GM19238 (cell line): ENCODE results near the gene SARM1.
"Not testable (repeated sequence)": the region's sequence is repeated elsewhere in the genome, so short reads cannot be mapped to it uniquely, and the experiment has no call there.

Experiments
- DNase-seq: peaks from one replicate; pipeline ENCODE4 v3.0.0; 2011; ENCODE audit warnings: low spot score; ENCODE audit not compliant: insufficient read length

SARM1 gene

DNA sequence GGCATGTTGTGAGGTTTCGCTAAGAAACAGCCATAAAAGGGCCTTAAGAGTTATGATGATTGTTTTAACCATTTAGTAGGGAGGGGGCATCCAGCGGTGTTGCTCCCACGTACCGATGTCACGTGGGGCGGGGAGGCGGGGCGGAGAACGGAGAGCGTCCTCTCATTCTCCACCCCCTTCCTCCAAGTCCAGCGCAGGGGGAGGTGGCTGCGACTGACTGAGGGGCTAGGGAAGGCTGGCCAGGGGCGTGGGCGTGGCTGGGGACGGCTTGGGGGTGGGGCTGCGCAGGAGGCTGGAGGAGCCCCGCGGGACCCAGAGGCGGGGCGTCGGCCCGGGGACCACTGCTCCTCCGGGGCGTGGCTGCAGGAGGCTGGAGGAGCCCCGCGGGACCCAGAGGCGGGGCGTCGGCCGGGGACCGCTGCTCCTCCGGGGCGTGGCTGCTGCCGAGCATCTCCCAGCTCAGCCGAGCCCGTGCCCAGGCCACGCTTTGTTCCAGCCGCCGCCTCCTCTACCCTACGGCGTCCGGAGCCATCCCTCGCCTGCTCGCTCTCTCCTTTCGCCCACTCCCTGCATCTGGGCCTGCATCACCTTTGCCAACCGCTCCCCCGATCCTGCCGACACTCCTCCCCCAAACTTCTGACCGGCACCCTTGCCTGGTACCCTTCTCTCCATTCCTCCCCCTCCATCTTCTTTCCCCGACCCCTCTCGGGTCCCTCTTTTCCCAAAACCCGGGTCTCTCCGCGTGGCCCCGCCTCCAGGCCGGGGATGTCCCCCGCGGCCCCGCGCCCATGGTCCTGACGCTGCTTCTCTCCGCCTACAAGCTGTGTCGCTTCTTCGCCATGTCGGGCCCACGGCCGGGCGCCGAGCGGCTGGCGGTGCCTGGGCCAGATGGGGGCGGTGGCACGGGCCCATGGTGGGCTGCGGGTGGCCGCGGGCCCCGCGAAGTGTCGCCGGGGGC, at the start of gene SARM1:
TSS of gene SARM1 (plus strand) at position 450 of the 958 bp plus-strand sequence. CDS start at position 789, 339 bp downstream.
- DNase-seq: peak; percentile 92

DNA sequence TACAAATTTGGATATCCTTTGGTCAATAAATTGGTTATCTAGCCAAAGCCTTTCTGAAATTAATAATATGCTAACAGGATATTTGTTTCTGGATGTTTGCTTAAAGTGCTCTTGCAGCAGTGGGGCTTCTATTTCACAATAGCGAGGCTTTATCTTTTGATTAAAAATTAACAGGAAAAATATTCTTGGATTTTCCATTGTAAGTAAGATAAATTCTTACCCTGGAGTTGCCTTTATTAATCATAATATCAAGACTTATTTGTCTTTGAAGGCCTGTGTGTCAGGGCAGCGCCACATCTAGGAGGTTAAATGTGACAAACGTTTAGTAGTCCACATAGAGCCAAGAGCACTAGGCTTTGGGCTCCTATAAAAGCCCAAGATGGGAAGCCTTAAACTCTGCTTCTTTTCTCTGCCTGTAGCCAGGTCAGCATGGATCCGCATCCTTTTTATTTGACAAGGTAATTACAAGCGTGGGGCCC, 47.2 kb upstream of the SARM1 start:
- DNase-seq: no peak

DNA sequence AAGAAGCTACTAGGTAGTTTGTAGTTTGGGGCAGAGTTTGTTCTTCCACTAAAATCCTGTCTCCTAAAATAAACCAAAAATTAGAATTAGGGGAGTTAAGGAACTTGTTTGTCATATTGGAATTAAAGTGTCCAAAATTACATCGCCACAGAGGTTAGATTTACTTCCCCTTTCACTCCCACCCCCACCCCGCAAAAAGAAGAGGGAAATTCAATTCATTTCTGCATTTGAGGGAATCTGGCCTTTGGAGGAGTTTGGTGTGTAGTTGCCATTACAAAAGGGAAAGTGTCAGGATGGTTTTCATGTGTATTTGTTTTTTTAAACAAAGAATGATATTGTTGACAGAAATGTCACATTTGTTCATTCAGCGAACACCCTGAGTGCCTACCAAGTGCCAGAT, 46.7 kb upstream of the SARM1 start:
- DNase-seq: no peak

DNA sequence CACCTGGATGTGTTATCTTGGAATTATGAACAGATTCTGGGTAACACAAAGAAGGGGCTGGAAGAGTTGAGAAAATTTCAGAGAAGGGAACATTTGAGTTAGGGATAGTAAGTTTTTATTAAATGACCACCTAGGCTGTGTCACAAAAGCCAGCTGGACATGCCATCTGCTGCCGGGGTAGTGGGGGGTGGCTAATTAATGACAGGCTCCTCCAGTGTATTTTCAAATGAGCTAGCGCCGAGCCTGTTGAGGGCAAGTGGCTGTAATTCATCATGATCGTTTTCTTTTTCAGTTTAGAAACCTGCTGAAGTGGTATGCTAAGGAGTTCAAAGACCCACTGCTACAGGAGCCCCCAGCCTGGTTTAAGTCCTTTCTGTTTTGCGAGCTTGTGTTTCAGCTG, 46.3 kb upstream of the SARM1 start:
- DNase-seq: no peak

DNA sequence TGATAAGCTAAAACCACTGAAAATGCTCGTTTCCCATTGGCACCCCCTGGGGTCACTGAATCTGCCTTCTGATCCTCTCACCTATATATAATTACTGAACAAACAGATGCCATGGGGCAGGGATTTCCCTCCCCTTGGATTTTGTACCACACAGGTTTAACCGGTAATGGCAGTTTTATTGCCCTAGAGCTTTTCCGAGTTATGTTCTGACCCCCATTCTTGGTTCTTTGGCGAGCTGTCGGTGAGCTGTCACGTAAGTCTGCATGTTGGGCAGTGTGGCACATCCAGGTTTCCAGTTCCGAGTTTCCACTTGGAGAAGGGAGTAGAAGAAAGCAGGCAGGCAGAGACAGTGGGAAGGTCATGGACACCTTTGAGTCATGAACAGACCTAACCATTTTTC, 45.4 kb upstream of the SARM1 start:
- no peak for DNase-seq

DNA sequence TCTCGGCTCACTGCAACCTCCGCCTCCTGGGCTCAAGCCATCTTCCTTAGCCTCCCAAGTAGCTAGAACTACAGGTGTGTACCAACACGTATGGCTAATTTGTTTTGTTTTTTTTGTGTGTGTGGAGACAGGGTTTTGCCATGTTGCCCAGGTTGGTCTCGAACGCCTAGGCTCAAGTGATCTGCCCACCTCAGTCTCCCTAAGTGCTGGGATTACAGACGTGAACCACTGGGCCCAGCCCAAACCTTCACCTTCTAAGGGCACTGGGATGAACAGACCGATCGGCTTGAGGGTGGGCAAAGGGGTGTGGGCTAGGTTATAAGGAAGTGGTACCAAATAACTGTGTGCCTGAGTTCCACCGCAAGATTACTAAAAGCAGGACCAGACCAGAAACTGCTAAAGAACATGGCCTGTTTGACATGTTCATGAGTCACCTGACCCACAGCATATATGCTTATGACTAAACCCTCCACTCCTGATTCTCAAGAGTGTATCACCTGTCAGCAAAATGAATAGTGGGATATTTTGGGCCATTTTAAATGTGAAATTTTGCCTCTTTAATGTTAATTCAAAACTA, 44.4 kb upstream of the SARM1 start:
- DNase-seq: no peak

DNA sequence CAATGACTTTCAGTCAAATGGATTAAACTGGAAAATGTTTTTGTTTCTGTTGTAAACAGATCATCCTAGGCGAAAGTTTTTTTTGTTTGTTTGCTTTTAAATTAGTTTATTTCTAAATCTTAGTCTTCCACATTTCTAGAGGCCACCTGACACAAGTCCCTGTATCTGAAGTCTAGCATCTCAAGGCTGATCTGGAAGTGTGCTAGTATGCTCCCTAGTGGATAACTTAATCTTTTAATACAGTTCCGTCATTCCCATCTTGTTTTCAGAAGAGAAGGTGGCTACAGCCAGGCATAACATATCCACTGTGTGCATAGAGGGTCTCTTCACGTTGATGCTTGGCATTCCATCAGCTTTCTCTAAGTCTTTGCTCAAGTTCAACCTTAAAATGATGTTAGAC, 43.8 kb upstream of the SARM1 start:
- no peak for DNase-seq

DNA sequence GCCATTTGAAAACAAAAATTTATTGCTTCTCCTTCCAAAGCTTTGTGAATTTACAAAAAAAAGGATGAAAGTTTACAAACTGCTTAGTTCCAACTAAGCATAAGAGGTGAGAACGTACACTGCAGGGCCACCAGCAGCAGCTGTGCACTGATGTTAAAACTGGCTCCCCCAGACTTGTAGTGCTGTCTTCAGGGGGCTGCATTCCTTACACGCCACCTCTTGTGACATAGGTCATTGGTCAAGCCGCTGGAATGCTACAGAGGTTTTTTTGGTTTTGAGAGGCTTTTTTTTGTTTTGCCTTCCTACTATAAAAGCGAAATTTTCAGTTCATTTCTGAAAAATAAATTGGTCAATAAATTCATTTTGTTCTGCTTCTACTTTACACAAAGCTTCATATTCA, 43.2 kb upstream of the SARM1 start:
- no peak for DNase-seq

DNA sequence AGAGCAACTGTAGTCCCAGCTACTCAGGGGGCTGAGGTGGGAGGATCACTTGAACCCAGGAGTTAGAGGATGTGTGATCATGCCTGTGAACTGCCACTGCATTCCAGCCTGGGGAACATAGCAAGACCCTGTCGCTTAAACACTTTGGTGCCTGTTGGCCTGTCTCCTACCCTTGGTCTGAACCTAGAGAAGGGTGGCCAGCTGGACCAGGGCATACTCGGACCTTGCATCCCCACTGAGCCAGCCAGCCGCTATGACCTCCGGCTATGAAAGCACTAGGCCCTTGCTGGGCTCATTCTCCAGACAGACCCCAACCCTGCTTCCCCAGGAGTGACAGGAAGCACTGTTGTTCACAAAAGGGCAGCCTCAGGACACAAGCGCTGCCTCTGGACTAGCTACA, 40.8 kb upstream of the SARM1 start:
- no peak for DNase-seq

DNA sequence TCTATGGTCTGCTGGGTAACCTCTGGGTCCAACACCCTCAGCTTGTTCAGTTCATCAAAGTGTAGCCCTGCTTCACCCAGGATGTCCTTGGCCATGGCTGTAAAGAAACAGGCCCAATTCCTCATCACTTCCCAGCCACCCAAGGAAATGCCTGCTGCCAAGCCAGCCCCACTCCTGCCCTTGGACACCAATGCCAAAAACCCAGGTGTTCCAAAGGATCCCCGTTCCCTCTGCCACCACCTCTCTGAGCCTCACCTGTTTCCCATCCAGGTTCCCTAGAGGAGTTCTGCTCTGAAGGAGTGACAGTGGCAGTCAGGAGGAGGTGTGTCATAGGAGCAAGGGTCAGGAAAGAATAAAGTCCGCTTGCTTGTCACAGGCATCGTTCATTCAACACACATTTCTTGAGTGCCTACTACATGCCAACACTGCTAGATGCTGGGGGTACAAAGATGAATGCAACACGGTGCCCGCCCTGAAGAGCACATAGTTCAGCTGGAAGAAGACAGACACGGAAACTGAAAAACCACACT, 39.5 kb upstream of the SARM1 start:
- no peak for DNase-seq

DNA sequence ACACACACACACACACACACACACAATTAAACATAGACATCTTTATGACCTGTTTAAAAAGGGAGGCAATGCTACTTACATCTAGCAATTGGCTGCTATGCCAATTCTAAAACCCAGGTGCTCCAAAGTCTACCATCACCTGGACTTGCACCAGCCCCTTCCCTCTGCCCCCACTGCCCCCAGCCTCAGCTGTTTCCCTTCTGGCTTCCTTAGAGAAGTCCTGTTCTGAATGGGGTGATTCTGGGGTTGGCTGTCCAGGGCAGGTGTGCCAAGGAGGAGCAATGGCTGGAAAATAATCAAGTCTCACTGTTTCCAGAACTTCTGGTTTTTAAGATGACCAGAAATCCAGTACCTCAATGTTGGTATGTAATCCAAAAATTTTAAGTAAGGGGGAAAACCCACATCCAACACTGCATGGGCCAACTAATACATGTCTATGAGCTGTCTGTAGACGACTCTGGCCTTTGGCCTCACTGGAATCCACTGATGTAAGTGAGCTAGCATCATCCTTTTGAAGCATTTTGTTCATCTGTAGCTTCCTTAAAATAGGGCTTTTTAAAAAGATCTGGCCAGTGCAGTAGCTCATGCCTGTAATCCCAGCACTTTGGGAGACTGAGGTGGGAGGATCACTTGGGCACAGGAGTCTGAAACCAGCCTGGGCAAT, 38.3 kb upstream of the SARM1 start:
- DNase-seq: no peak

DNA sequence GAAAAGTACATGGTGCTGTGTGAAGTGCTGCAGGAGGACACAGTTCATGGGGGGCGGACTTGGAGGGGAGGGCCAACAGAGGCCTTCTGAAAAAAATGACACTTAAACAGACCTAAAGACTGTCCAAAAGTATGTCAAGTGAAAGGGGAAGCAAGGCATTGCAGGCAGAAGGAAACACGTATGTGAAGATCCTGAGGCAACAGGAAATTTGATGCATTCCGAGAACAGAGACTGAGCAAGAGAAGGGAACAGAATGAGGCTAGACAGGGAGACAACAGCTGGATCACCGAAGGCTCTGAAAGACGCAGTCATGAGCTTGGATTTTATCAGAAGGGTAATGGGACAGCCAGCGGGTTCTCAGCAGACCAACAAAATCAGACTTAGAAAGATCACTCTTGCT, 37.3 kb upstream of the SARM1 start:
- DNase-seq: no peak

DNA sequence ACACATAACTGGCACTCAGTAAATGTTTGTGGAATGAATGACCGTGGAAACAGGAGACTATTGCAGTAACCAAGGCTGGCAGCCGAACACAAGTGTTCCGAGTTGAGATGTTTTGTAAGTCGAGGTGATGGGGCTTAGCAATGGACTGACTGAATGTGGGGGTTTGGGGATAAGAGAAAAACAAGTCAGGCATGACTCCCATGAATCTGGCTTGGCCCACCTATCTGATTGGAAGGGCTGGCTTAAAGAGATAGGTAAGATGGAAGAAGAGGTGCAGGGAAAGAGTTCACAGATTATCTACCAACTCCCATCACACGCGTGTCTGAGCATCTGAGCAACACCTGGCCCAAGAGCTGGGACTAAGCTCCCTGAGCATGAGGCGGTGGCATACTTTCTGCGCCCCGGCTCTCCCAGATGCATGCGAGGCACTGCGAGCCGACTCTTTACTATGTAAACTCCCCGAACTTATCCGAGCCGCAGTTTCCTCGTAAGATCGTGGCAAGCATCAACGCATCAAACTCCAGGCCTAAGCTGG, 36.8 kb upstream of the SARM1 start:
- DNase-seq: no peak

DNA sequence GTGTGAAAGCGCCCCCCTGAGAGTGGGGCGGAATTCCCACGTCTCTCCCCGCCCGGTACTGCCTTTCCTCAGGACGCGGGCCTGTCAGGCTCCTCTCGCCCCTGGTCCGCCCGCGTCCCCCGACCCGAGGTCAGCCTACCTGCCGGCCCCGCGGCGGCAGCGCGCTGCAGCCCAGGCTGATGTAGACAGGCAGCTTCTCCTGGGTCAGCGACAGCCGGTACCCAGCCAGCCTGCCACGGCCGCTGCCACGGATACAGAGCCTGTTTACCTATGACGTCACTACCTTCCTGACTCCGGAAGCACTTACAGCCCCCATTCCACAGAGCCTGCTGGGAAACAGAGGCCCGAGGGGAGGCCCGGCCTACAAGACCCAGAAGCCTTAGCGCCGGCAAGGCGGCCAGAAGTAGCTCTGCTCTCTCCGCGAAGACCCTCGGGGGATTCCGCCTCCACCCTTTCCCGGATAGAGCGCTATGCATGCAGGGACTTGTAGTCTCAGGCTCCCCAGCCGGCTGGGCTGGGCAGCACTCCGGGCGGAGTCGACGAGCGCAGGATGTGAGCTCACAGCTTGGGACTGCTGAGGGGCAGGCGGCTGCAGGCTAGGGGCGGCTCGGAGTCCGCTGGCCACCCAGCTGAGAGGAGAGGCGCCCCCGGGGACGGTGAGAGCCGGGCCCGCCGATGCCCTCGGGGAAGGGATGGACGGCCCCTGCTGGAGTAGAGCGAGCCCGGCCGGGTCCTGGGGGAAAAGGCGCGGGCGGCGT, 36.1 kb upstream of the SARM1 start, which contains the start of the genes IFT20 and TNFAIP1:
TSS of gene IFT20 (minus strand) at position 272 of the 758 bp plus-strand sequence. CDS start 3,487 bp downstream, outside the sequence.
TSS of gene TNFAIP1 (plus strand) at position 561 of the 758 bp plus-strand sequence. CDS start 3,761 bp downstream, outside the sequence.
- DNase-seq: peak; percentile 97

DNA sequence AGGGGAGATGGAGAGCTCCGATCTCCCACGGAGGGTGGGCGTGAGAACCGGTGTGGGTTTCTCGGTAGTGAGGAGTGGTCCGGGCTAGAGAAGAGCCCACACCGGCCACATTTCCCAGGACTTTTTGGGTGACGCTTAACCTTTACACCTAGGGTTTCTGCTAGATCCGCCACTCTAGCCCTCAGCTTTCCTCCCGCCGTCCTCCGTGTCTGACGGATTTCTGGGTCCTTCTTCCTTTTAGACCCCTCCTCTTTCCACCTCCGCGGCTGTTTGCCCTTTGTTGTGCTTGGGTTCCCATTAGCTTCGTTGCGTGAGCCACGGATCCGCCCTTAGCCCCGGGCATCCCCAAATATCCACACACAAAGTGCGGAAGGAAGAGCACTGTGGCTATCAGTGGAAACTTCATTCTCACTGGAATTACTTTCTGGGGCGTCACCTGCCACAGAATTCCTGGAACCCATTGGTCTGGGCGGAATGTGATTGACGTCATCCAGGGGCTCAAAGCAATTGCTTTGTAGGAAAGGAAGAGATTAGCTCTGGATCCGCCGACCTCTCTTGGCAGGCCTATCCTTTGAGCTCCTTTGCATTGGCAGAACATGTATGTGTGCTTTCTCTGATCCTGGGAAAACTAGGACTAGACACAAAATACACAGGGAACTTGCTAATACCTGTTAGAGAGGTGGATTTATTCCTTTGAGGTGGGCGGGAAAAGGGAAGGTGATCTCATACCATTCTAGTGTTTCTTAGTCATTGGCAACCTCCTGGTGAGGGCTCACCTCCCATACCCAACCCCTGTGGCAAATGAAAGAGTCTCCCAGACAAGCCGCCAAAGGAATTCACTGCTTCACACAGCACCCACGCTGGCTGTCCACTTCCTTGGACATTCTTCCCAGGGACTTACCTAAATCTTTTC, 35.3 kb upstream of the SARM1 start:
- no peak for DNase-seq

DNA sequence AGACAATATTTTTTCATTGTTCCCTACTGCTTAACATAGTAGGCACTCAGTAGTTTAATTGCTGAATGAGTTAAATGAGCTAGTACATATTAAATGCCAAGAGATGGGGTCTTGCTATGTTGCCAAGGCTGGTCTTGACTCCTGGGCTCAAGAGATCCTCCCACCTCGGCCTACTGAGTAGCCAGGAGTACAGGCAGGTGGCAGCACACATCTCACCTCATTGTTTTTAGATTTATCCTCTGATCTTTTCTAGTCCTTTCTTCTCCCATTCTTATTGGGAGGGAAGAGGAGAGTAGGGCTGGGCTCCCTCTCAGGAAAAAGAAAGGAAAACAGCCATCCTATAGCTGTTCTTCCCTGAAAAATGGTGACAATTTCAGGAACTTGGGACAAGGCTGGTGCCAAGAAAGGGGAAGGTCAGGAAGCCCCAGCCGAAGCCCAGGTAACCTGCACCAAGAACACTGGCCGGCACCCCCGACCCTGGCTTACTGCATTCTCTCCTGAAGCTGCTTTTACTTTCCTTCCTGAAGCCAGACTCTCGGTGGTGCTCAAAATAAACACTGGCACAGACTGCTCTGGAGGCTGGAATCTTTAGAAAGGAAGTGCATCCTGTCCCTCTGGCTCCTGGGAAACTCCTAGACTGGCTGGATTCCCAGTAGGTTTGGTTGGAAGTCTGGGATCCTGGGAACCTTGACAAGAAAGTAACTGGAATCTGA, 33.3 kb upstream of the SARM1 start:
- DNase-seq: no peak

DNA sequence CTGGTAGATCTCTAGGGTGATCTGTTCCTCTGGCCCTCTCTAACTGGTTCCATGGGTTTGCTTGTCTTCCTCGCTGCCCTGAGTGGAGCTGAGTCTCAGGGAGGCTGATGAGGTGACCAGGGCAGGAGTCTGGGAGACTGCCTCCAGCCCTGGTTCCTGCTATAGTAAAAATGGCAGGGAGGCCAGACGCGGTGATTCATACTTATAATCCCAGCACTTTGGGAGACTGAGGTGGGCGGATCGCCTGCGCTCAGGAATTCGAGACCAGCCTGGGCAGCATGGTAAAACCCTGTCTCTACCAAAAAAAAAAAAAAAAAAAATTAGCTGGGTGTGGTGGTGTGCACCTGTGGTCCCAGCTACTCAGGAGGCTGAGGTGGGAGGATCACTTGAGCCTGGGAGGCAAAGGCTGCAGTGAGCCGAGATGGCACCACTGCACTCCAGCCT, 32.7 kb upstream of the SARM1 start:
- not testable (repeated sequence) for DNase-seq

DNA sequence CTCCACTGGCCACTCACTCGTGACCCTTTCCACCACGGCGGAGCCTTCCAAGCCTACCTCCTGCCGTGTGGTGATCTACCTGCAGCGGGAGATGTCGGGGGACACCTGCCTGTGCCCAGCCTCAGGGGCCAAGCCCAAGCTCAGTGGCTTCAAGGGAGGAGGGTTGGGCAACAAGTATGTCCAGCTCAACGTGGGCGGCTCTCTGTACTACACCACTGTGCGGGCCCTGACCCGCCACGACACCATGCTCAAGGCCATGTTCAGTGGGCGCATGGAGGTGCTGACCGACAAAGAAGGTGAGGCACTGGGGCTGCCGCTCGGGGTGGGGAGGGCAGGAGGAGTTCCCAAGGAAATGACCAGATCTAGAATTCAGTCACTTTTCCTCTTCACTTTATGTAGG, 32.1 kb upstream of the SARM1 start:
- no peak for DNase-seq

DNA sequence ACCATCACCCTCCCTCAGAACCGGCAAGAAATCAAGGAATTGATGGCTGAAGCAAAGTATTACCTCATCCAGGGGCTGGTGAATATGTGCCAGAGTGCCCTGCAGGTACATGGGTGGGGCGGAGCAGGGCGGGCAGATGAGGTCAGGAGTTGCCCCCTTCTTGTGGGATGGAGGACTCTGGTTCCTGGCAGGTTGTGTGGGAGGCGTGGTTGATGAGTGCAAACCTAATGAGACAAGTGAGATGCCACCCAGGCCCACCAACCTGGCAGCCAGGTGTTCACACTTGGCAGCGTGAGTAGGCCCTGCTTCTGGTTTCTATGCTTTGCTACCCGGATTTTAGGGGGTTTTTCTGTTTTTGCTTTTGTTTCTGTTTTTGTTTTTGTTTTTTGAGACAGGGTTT, 31.1 kb upstream of the SARM1 start:
- no peak for DNase-seq
